Liver (tissue), 3 donors: ENCODE results near the gene FAM9A.

Source experiments
- EGR1 ChIP-seq, 2 donors: IDR thresholded peaks; 2 replicates each; pipeline ENCODE4 v1.6.1; 2016 to 2018; ENCODE audit warnings: antibody characterized with exemption in 2 of 2, low read depth in 2 of 2
- FOXA1 ChIP-seq: IDR thresholded peaks from 2 replicates; pipeline ENCODE4 v1.6.1; 2016; ENCODE audit warnings: antibody characterized with exemption
- GABPA ChIP-seq, 2 donors: IDR thresholded peaks in 1 of 2; conservative IDR thresholded peaks in 1 of 2; 2 replicates each; pipeline ENCODE4 v1.6.1; 2016; ENCODE audit warnings: antibody characterized with exemption in 2 of 2, mild to moderate bottlenecking in 1 of 2, moderate library complexity in 1 of 2
- HNF4A ChIP-seq, 2 donors: conservative IDR thresholded peaks; 2 replicates each; pipeline ENCODE4 v1.6.1; 2016; ENCODE audit warnings: antibody characterized with exemption in 2 of 2, mild to moderate bottlenecking in 2 of 2
- JUND ChIP-seq, 2 donors: IDR thresholded peaks; 2 replicates each; pipeline ENCODE4 v1.6.1; 2016; ENCODE audit warnings: antibody characterized with exemption in 2 of 2
- RAD21 ChIP-seq, 2 donors: IDR thresholded peaks; 2 replicates each; pipeline ENCODE4 v1.6.1; 2016; ENCODE audit warnings: antibody characterized with exemption in 2 of 2, mild to moderate bottlenecking in 2 of 2
- RXRA ChIP-seq, 2 donors: IDR thresholded peaks; 2 replicates each; pipeline ENCODE4 v1.6.1; 2017 to 2018; ENCODE audit warnings: antibody characterized with exemption in 2 of 2, mild to moderate bottlenecking in 1 of 2
- TAF1 ChIP-seq: conservative IDR thresholded peaks from 2 replicates; pipeline ENCODE4 v1.6.1; 2016; ENCODE audit warnings: antibody characterized with exemption, mild to moderate bottlenecking
- YY1 ChIP-seq: IDR thresholded peaks from 2 replicates; pipeline ENCODE4 v1.6.1; 2016; ENCODE audit warnings: antibody characterized with exemption, mild to moderate bottlenecking
- TF ChIP-seq, protein P1 (sequence below): fragments of 150-350 bp; IDR thresholded peaks from 2 replicates; pipeline ENCODE4 v1.5.1; 2017; ENCODE audit warnings: improper control_type of control experiment, low read depth, low read length; ENCODE audit not compliant: missing input control
- TF ChIP-seq, protein P2 (sequence below): IDR thresholded peaks from 2 replicates; pipeline ENCODE4 v1.6.1; 2016; ENCODE audit warnings: antibody characterized with exemption, mild to moderate bottlenecking
- TF ChIP-seq, protein P3 (sequence below): IDR thresholded peaks from 2 replicates; pipeline ENCODE4 v1.6.1; 2016; ENCODE audit warnings: antibody characterized with exemption
- donor health status: healthy.
- donor health status: healthy.

DNA sequence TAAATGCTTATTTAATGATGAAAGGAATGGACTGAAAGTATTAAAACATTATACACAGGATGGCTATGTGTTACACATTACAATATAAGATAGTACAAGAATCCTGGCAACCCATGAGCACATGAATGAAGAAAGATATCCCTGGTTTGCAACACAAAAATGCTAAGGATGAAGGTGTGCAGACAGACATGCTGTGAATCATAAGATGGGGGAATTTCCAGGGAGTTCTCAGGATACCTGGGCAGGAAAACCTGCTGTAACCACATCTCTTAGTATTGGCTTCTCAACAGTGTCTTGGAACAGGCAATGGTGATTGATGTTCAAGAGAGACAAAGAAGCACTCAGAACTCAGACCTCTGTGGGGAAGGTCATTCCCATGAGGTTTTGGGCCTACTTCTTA, 45.4 kb downstream of the FAM9A start:
- TF ChIP-seq, protein P1, sequence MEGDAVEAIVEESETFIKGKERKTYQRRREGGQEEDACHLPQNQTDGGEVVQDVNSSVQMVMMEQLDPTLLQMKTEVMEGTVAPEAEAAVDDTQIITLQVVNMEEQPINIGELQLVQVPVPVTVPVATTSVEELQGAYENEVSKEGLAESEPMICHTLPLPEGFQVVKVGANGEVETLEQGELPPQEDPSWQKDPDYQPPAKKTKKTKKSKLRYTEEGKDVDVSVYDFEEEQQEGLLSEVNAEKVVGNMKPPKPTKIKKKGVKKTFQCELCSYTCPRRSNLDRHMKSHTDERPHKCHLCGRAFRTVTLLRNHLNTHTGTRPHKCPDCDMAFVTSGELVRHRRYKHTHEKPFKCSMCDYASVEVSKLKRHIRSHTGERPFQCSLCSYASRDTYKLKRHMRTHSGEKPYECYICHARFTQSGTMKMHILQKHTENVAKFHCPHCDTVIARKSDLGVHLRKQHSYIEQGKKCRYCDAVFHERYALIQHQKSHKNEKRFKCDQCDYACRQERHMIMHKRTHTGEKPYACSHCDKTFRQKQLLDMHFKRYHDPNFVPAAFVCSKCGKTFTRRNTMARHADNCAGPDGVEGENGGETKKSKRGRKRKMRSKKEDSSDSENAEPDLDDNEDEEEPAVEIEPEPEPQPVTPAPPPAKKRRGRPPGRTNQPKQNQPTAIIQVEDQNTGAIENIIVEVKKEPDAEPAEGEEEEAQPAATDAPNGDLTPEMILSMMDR: no peak
- TF ChIP-seq, protein P2, sequence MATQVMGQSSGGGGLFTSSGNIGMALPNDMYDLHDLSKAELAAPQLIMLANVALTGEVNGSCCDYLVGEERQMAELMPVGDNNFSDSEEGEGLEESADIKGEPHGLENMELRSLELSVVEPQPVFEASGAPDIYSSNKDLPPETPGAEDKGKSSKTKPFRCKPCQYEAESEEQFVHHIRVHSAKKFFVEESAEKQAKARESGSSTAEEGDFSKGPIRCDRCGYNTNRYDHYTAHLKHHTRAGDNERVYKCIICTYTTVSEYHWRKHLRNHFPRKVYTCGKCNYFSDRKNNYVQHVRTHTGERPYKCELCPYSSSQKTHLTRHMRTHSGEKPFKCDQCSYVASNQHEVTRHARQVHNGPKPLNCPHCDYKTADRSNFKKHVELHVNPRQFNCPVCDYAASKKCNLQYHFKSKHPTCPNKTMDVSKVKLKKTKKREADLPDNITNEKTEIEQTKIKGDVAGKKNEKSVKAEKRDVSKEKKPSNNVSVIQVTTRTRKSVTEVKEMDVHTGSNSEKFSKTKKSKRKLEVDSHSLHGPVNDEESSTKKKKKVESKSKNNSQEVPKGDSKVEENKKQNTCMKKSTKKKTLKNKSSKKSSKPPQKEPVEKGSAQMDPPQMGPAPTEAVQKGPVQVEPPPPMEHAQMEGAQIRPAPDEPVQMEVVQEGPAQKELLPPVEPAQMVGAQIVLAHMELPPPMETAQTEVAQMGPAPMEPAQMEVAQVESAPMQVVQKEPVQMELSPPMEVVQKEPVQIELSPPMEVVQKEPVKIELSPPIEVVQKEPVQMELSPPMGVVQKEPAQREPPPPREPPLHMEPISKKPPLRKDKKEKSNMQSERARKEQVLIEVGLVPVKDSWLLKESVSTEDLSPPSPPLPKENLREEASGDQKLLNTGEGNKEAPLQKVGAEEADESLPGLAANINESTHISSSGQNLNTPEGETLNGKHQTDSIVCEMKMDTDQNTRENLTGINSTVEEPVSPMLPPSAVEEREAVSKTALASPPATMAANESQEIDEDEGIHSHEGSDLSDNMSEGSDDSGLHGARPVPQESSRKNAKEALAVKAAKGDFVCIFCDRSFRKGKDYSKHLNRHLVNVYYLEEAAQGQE: no peak
- no peak for TF ChIP-seq TAF1
- TF ChIP-seq RXRA (IDR thresholded peaks at IDR 0.05): no peak
- no peak for TF ChIP-seq RAD21 (IDR thresholded peaks at IDR 0.05)
- TF ChIP-seq GABPA (IDR thresholded peaks at IDR 0.05 in 1 of 2, conservative IDR thresholded peaks at IDR 0.05 in 1 of 2): no peak
- no peak for TF ChIP-seq FOXA1
- no peak for TF ChIP-seq YY1
- TF ChIP-seq HNF4A (conservative IDR thresholded peaks at IDR 0.05): no peak
- TF ChIP-seq, protein P3, sequence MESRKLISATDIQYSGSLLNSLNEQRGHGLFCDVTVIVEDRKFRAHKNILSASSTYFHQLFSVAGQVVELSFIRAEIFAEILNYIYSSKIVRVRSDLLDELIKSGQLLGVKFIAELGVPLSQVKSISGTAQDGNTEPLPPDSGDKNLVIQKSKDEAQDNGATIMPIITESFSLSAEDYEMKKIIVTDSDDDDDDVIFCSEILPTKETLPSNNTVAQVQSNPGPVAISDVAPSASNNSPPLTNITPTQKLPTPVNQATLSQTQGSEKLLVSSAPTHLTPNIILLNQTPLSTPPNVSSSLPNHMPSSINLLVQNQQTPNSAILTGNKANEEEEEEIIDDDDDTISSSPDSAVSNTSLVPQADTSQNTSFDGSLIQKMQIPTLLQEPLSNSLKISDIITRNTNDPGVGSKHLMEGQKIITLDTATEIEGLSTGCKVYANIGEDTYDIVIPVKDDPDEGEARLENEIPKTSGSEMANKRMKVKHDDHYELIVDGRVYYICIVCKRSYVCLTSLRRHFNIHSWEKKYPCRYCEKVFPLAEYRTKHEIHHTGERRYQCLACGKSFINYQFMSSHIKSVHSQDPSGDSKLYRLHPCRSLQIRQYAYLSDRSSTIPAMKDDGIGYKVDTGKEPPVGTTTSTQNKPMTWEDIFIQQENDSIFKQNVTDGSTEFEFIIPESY: no peak
- no peak for TF ChIP-seq JUND (IDR thresholded peaks at IDR 0.05)
- no peak for TF ChIP-seq EGR1 (IDR thresholded peaks at IDR 0.05; ENCODE audit: low read depth in 2 of 2)
